IMR-90 (cell line): Measurements from ENCODE around the gene PACSIN2. TPM values are rescaled to one million over a fixed set of nuclear protein-coding genes. Genes with fewer than 3 reads are reported as not detected.

Experiments
- ATAC-seq: fragments of 200-7000 bp; cut with Tn5 transposase; 2 replicates; pipeline ENCODE4 v1.9.1; 2020; ENCODE audit warnings: low read depth, mild to moderate bottlenecking, moderate library complexity
- BruUV-seq: library from RNA; stranded (reverse); fragments of 400-500 nt; replicated peaks from 2 replicates; lab custom pipeline; 2021; lab: Mats Ljungman, UMichigan
- CTCF ChIA-PET: fragments of 300-600 bp; formaldehyde crosslinking; extraction: SDS; loops from one replicate; lab custom pipeline; 2021; ENCODE audit warnings: antibody characterized with exemption; lab: Yijun Ruan, JAX
- POLR2A ChIA-PET: fragments of 300-600 bp; sonication (Branson Sonifier 250); formaldehyde crosslinking; loops from one replicate; lab custom pipeline; 2022; ENCODE audit warnings: antibody characterized with exemption; ENCODE audit not compliant: unreplicated experiment; lab: Charles Lee
- DNase-seq: peaks from one replicate; pipeline ENCODE4 v3.0.0; 2013
- H2AFZ ChIP-seq: replicated peaks from 2 replicates; pipeline ENCODE3; 2013; ENCODE audit warnings: low read length, mild to moderate bottlenecking; ENCODE audit not compliant: poor library complexity
- H2AK5ac ChIP-seq: 2 replicates; pipeline ENCODE4 v1.6.1; 2013; ENCODE audit warnings: low read depth, low read length, inconsistent platforms
- H2AK9ac ChIP-seq: replicated peaks from 2 replicates; pipeline ENCODE3; 2013; ENCODE audit warnings: mild to moderate bottlenecking, low read depth, low read length, moderate library complexity; ENCODE audit not compliant: poor library complexity
- H2BK120ac ChIP-seq: 2 replicates; pipeline ENCODE4 v1.6.1; 2013; ENCODE audit warnings: low read depth, low read length, inconsistent platforms
- H2BK15ac ChIP-seq: 3 replicates; pipeline ENCODE4 v1.6.1; 2013; ENCODE audit warnings: low read depth, low read length, inconsistent platforms
- H2BK20ac ChIP-seq: 2 replicates; pipeline ENCODE4 v1.6.1; 2013; ENCODE audit warnings: low read depth, mild to moderate bottlenecking, inconsistent platforms, low read length, moderate library complexity
- H2BK5ac ChIP-seq: 2 replicates; pipeline ENCODE4 v1.6.1; 2013; ENCODE audit warnings: mild to moderate bottlenecking, low read depth, low read length, inconsistent platforms; ENCODE audit not compliant: poor library complexity, severe bottlenecking
- H3K14ac ChIP-seq: replicated peaks from 2 replicates; pipeline ENCODE4 v1.6.1; 2013; ENCODE audit warnings: low read depth, low read length, inconsistent platforms
- H3K18ac ChIP-seq: 2 replicates; pipeline ENCODE4 v1.6.1; 2013; ENCODE audit warnings: low read depth, low read length, control low read depth
- H3K23ac ChIP-seq: 2 replicates; pipeline ENCODE4 v1.6.1; 2013; ENCODE audit warnings: low read depth, low read length, inconsistent platforms
- H3K27ac ChIP-seq: 2 replicates; pipeline ENCODE4 v1.5.1; 2013; ENCODE audit warnings: mild to moderate bottlenecking, control low read depth, low read length; ENCODE audit not compliant: insufficient read depth
- H3K27me3 ChIP-seq: 2 replicates; pipeline ENCODE4 v1.6.1; 2013; ENCODE audit warnings: low read length; ENCODE audit not compliant: control insufficient read depth, insufficient read depth
- H3K36me3 ChIP-seq: 2 replicates; pipeline ENCODE4 v1.6.1; 2013; ENCODE audit warnings: low read length, mixed read lengths; ENCODE audit not compliant: control insufficient read depth, insufficient read depth
- H3K4ac ChIP-seq: 2 replicates; pipeline ENCODE4 v1.6.1; 2013; ENCODE audit warnings: low read depth, low read length, inconsistent platforms
- H3K4me1 ChIP-seq: 2 replicates; pipeline ENCODE4 v1.6.1; 2013; ENCODE audit warnings: low read length, mixed read lengths; ENCODE audit not compliant: control insufficient read depth, insufficient read depth
- H3K4me2 ChIP-seq: 2 replicates; pipeline ENCODE4 v1.6.1; 2013; ENCODE audit warnings: low read depth, mild to moderate bottlenecking, control low read depth, low read length, moderate library complexity
- H3K4me3 ChIP-seq: 2 replicates; pipeline ENCODE4 v1.5.1; 2013; ENCODE audit warnings: low read depth, mild to moderate bottlenecking, control low read depth, low read length, moderate library complexity; ENCODE audit not compliant: insufficient read depth
- H3K56ac ChIP-seq: 2 replicates; pipeline ENCODE4 v1.6.1; 2013; ENCODE audit warnings: low read length, inconsistent platforms; ENCODE audit not compliant: insufficient read depth; ENCODE audit errors: extremely low read depth
- H3K79me1 ChIP-seq, 2 experiments: 2 replicates each; pipeline ENCODE4 v1.6.1; 2013; ENCODE audit warnings: low read length in 2 of 2, inconsistent platforms in 1 of 2, low read depth in 1 of 2
- H3K9ac ChIP-seq: 2 replicates; pipeline ENCODE4 v1.6.1; 2013; ENCODE audit warnings: low read depth, low read length, control low read depth
- H3K9me1 ChIP-seq: 2 replicates; pipeline ENCODE4 v1.6.1; 2013; ENCODE audit warnings: low read length, inconsistent platforms; ENCODE audit not compliant: insufficient read depth
- H3K9me3 ChIP-seq: 2 replicates; pipeline ENCODE4 v1.6.1; 2013; ENCODE audit warnings: low read length; ENCODE audit not compliant: control insufficient read depth, insufficient read depth
- H4K20me1 ChIP-seq: 2 replicates; pipeline ENCODE4 v1.6.1; 2013; ENCODE audit warnings: low read length, inconsistent platforms; ENCODE audit not compliant: insufficient read depth
- H4K5ac ChIP-seq: 2 replicates; pipeline ENCODE4 v1.6.1; 2013; ENCODE audit warnings: mild to moderate bottlenecking, low read depth, low read length, control low read depth
- H4K8ac ChIP-seq, 2 experiments: 2 replicates each; pipeline ENCODE4 v1.6.1; 2013; ENCODE audit warnings: low read depth in 2 of 2, low read length in 2 of 2, control low read depth in 1 of 2, inconsistent platforms in 1 of 2
- H4K91ac ChIP-seq: 2 replicates; pipeline ENCODE4 v1.6.1; 2013; ENCODE audit warnings: low read depth, low read length, inconsistent platforms; ENCODE audit not compliant: insufficient read depth
- BHLHE40 ChIP-seq: fragments of 150-350 bp; IDR thresholded peaks from 2 replicates; pipeline ENCODE4 v1.6.1; 2016; ENCODE audit warnings: mild to moderate bottlenecking, low read depth, low read length
- CHD1 ChIP-seq: IDR thresholded peaks from 2 replicates; pipeline ENCODE4 v1.6.1; 2012; ENCODE audit warnings: low read depth, low read length, improper control_type of control experiment
- CTCF ChIP-seq: conservative IDR thresholded peaks from 2 replicates; pipeline ENCODE4 v1.5.1; 2012; ENCODE audit warnings: mild to moderate bottlenecking, low read depth, low read length, improper control_type of control experiment
- ELK1 ChIP-seq: fragments of 150-350 bp; IDR thresholded peaks from 2 replicates; pipeline ENCODE4 v1.6.1; 2016; ENCODE audit warnings: low read depth, mild to moderate bottlenecking, low read length, moderate library complexity, borderline replicate concordance
- FOS ChIP-seq: fragments of 150-350 bp; IDR thresholded peaks from 2 replicates; pipeline ENCODE4 v1.6.1; 2016; ENCODE audit warnings: low read depth, low read length
- MAFK ChIP-seq: IDR thresholded peaks from 2 replicates; pipeline ENCODE4 v1.6.1; 2012; ENCODE audit warnings: low read depth, low read length, improper control_type of control experiment
- MAZ ChIP-seq: IDR thresholded peaks from 2 replicates; pipeline ENCODE4 v1.6.1; 2012; ENCODE audit warnings: low read depth, mild to moderate bottlenecking, low read length, improper control_type of control experiment, moderate library complexity, borderline replicate concordance
- MXI1 ChIP-seq: IDR thresholded peaks from 2 replicates; pipeline ENCODE4 v1.6.1; 2012; ENCODE audit warnings: low read depth, mild to moderate bottlenecking, low read length, moderate library complexity, borderline replicate concordance
- NFE2L2 ChIP-seq: fragments of 150-350 bp; IDR thresholded peaks from 2 replicates; pipeline ENCODE4 v1.6.1; 2016; ENCODE audit warnings: low read depth, mild to moderate bottlenecking, low read length
- POLR2A ChIP-seq: IDR thresholded peaks from 2 replicates; pipeline ENCODE4 v1.6.1; 2012; ENCODE audit warnings: mild to moderate bottlenecking, low read depth, low read length
- RAD21 ChIP-seq: IDR thresholded peaks from 2 replicates; pipeline ENCODE4 v1.6.1; 2012; ENCODE audit warnings: low read length, improper control_type of control experiment
- RCOR1 ChIP-seq: IDR thresholded peaks from 2 replicates; pipeline ENCODE4 v1.6.1; 2012; ENCODE audit warnings: mild to moderate bottlenecking, low read length, improper control_type of control experiment; ENCODE audit not compliant: insufficient replicate concordance
- RFX5 ChIP-seq: IDR thresholded peaks from 2 replicates; pipeline ENCODE4 v1.8.0; 2012; ENCODE audit warnings: low read depth, mild to moderate bottlenecking, low read length, moderate library complexity
- SMC3 ChIP-seq: fragments of 150-350 bp; IDR thresholded peaks from 2 replicates; pipeline ENCODE4 v1.6.1; 2016; ENCODE audit warnings: low read depth, mild to moderate bottlenecking, antibody characterized with exemption, low read length, moderate library complexity
- USF2 ChIP-seq: fragments of 150-350 bp; IDR thresholded peaks from 2 replicates; pipeline ENCODE4 v1.6.1; 2017; ENCODE audit warnings: mild to moderate bottlenecking, antibody characterized with exemption, low read length, low read depth
- WGBS, 2 experiments: methylation state at CpG; one replicate each; pipeline versions ENCODE4 v1.1.5 to v1.1.7; 2013; ENCODE audit warnings: missing lambda C conversion rate in 2 of 2; ENCODE audit not compliant: insufficient read length in 1 of 2; ENCODE audit errors: extremely low coverage in 2 of 2; 5-methylcytosine and 5-hydroxymethylcytosine counted together
- dilution Hi-C: fragments of 300-500 bp; cut with HindIII; formaldehyde crosslinking; loops from one replicate; pipeline ENCODE4 v1.14.3; 2018; ENCODE audit warnings: low sequenced_read_pairs; ENCODE audit not compliant: unreplicated experiment
- in situ Hi-C: fragments of 300-500 bp; cut with MboI; formaldehyde crosslinking; loops from 3 replicates; pipeline ENCODE4 v1.14.3; 2019; ENCODE audit warnings: low sequenced_read_pairs, inconsistent platforms, mixed read lengths
- intact Hi-C: fragments of 100-400 bp; cut with micrococcal nuclease; formaldehyde crosslinking; loops from 2 replicates; pipeline ENCODE4 v1.10.0; 2022
- polyA plus RNA-seq, 3 experiments: library from polyadenylated mRNA; depleted of rRNA; stranded (reverse); fragments of >200 nt; gene quantifications; 2 replicates each; pipeline ENCODE4 v1.2.3, GENCODE V29; 2012; ENCODE audit warnings: low replicate concordance in 1 of 3
- total RNA-seq: library from RNA; depleted of rRNA; stranded (reverse); fragments of >200 nt; gene quantifications from 2 replicates; pipeline ENCODE4 v1.2.3, GENCODE V29; 2012

PACSIN2 gene
- total and polyA plus RNA-seq, 2 of the 4 experiments (the other 2 are of a cell fraction), result 85.0 to 118 TPM

- H3K14ac ChIP-seq, result peak overlapping the region; percentile 51; the same call in 1 of the 2 replicates
- H3K4ac ChIP-seq, result peak overlapping the region; percentile 57
- H3K56ac ChIP-seq, result no peak overlapping the region
- in situ Hi-C loops (no loop called here), intact Hi-C loops (loop anchor here (5.0 kb wide), 1 partner anchor 81 kb away; no protein-coding TSS in a partner anchor), dilution Hi-C loops (no loop called here)
- peaks cover 53% of the 10 kb centered on the region for H3K9me1 ChIP-seq
- H2AK9ac ChIP-seq, result peak overlapping the region; percentile 58
- H2BK120ac ChIP-seq, result no peak overlapping the region
- peak overlapping the region; percentile 25 for H2AK5ac ChIP-seq
- no peak overlapping the region for H4K5ac ChIP-seq
- no peaks in the 10 kb centered on the region for H3K9me3 ChIP-seq
- 100% methylated on average over 1 of the region's 9 CpGs; no CpG with 5 or more reads in 1 of the 2 experiments for whole genome bisulfite sequencing, 2 experiments
- no peak overlapping the region for H2BK20ac ChIP-seq
- H2BK15ac ChIP-seq, result peak overlapping the region; percentile 20; the same call in 1 of the 3 replicates
- H3K36me3 ChIP-seq, result no peaks in the 10 kb centered on the region; the same call in 1 of the 2 replicates
- H3K27ac ChIP-seq, result 0 out of 2 replicates have a peak overlapping the region, but pooled peaks have one; percentile 19
- ChIA-PET CTCF (no interaction called here), POLR2A (no interaction called here)
- H3K23ac ChIP-seq, result peak overlapping the region; percentile 28
- ATAC-seq (no peak), DNase-seq (peak; percentile 52)
- peak overlapping the region in 1 of 2 experiments; percentile 19; a peak in 1 of 4 replicates for H4K8ac ChIP-seq
- no peak overlapping the region for H3K18ac ChIP-seq
- peaks cover 73% of the 10 kb centered on the region for H4K20me1 ChIP-seq
- H3K9ac ChIP-seq, result no peak overlapping the region
- H3K79me1 ChIP-seq, result peaks cover 50 to 88% of the 10 kb centered on the region in 2 experiments
- peak overlapping the region; percentile 42 for H2BK5ac ChIP-seq
- peaks cover 37% of the 10 kb centered on the region for H3K4me1 ChIP-seq
- no peak overlapping the region for H3K4me2 ChIP-seq
- H2AFZ ChIP-seq, result no peak overlapping the region
- no TSS peak for BruUV-seq
- H3K27me3 ChIP-seq, result no peaks in the 10 kb centered on the region
- no peak overlapping the region for H4K91ac ChIP-seq
- no peak overlapping the region for H3K4me3 ChIP-seq
- TF ChIP-seq MAZ, result no peak
- TF ChIP-seq RFX5, result no peak
- peak; percentile 42 for TF ChIP-seq RAD21
- TF ChIP-seq POLR2A, result no peak
- TF ChIP-seq SMC3, result peak; percentile 12; the same call in 1 of the 2 replicates
- no peak for TF ChIP-seq MXI1
- TF ChIP-seq MAFK, result no peak
- TF ChIP-seq FOS, result no peak
- no peak for TF ChIP-seq BHLHE40
- TF ChIP-seq USF2, result peak; percentile 45; the same call in 1 of the 2 replicates
- TF ChIP-seq NFE2L2, result no peak
- no peak for TF ChIP-seq CHD1
- no peak for TF ChIP-seq ELK1
- TF ChIP-seq RCOR1, result no peak
- 0 out of 2 replicates have a peak, but pooled peaks have one; percentile 13 for TF ChIP-seq CTCF
Observed at GRCh38 chr22:42930810-42931420, 84.0 kb downstream of the PACSIN2 start.
